ENCODE data around the gene SERPINB6.

SERPINB6 gene

DNA sequence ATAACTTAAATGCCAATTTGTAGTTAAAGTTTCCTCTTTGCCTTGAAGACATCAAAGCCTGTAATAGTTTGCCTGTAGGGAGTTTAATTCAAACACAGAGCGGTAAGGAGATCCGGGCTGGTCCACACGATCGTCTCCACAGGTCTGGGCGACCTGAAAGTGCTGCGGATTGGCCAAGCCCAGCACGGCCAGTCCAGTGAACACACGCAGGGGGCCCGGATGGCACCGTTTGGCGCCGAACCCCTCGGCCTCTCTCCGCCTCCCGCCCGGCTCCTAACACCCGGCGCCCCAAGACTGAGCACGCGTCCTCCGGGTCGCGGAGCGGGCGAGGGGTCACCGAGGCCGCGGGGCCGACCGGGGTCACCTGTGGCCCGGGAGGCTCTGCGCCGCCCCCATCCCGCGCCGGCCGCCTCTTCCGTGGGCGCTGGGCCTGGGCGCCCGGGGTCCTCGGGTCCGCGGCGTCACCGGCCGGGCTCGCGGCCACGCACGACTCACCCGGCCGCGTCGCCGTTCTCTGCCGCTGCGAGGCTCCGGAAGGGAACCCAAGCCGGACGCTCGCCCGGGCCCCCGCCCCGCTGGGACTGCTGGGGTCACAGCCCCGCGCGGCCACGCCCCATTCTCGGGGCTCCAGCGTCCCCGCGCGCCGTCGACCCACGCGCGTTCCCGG, 481 bp downstream of the SERPINB6 start:
- H3K4me3 ChIP-seq (ENCODE audit: low read depth, low read length), result peak overlapping the region; percentile 51
- TF ChIP-seq, protein P1, sequence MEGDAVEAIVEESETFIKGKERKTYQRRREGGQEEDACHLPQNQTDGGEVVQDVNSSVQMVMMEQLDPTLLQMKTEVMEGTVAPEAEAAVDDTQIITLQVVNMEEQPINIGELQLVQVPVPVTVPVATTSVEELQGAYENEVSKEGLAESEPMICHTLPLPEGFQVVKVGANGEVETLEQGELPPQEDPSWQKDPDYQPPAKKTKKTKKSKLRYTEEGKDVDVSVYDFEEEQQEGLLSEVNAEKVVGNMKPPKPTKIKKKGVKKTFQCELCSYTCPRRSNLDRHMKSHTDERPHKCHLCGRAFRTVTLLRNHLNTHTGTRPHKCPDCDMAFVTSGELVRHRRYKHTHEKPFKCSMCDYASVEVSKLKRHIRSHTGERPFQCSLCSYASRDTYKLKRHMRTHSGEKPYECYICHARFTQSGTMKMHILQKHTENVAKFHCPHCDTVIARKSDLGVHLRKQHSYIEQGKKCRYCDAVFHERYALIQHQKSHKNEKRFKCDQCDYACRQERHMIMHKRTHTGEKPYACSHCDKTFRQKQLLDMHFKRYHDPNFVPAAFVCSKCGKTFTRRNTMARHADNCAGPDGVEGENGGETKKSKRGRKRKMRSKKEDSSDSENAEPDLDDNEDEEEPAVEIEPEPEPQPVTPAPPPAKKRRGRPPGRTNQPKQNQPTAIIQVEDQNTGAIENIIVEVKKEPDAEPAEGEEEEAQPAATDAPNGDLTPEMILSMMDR (IDR thresholded peaks at IDR 0.05; ENCODE audit: low read depth, low read length, missing control alignments), result no peak
- no peak for DNase-seq (ENCODE audit: low read depth)
- in situ Hi-C loops (cut with HindIII; ENCODE audit: low sequenced_read_pairs), result no loop called here

DNA sequence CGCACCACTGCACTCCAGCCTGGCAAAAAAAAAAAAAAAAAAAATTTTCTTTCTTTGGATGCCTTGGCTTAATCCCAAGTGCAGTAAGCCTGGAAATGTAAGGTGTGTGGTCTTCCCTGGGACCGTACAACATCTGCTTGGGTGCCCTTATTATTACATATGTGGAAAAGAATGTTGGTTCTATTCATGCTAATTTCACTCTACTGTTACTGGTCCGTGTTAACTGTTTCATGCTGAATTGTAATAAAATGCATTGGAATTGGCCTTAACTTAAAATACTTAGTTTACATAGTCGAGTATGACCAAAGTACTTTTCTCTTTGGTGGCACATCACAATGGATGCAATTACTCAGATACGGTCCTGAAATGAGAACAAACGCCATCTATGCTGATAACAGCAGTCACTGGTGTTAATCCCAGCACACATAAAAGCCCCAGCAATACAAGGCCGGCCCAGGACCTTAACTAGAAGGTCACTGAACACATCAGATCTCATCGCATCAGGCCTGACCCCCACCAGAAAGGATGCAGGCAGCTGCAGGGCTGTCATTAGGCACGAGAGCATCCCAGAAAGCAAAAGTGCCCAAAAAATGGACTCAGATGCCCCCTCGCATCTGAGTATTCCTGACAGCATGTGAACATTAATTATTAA, 1.2 kb downstream of the SERPINB6 start:
- in situ Hi-C loops (cut with HindIII; ENCODE audit: low sequenced_read_pairs), result no loop called here
- TF ChIP-seq, protein P1 (IDR thresholded peaks at IDR 0.05; ENCODE audit: low read depth, low read length, missing control alignments), result no peak
- H3K4me3 ChIP-seq (ENCODE audit: low read depth, low read length), result peak overlapping the region; percentile 51
- DNase-seq (ENCODE audit: low read depth), result no peak

DNA sequence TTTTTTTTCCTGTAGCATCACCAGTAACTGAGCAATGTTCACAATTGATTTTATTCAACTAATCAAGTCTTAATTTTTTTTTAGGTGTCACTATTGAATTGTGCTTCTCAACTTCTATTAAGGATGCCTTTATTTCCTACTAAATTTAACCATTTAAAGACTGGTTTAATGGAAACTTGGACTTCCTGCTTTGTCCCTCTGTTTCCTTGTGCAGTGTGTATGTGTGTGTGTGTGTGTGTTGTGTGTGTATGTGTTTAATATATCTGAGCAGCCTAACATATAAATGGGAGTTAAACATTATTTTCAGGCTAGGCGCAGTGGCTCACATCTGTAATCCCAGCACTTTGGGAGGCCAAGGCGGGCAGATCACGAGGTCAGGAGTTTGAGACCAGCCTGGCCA, 1.8 kb downstream of the SERPINB6 start:
- no peak overlapping the region for H3K4me3 ChIP-seq (ENCODE audit: low read depth, low read length)
- TF ChIP-seq, protein P1 (IDR thresholded peaks at IDR 0.05; ENCODE audit: low read depth, low read length, missing control alignments), result no peak
- no peak for DNase-seq (ENCODE audit: low read depth)
- in situ Hi-C loops (cut with HindIII; ENCODE audit: low sequenced_read_pairs), result no loop called here

DNA sequence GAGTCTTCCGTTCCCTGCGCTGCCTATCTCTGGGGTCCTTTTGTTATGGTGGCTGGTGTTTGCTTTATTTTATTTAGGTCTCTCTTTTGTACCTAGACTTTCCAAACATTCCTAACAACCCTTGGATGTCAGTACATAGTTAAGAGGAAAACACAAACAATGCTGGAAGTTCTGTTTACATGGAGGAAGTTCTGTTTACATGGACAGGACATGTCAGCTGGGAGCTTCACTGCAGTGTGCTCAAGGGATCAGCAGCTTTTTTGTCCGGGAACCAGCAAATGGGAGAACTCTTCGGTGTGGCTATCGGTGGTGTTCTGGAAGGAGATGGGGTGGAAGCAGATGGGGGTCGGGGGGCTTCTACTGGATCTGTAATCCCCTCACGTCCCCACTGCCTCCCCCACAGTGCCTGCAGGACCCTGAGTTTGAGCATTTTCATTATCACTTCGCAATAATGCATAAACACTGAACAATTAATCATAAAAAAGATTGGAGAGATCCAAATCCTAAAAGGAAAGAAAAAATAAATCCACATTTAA, 2.7 kb downstream of the SERPINB6 start:
- TF ChIP-seq, protein P1 (IDR thresholded peaks at IDR 0.05; ENCODE audit: low read depth, low read length, missing control alignments), result no peak
- H3K4me3 ChIP-seq (ENCODE audit: low read depth, low read length), result no peak overlapping the region
- in situ Hi-C loops (cut with HindIII; ENCODE audit: low sequenced_read_pairs), result no loop called here
- DNase-seq (ENCODE audit: low read depth), result no peak

DNA sequence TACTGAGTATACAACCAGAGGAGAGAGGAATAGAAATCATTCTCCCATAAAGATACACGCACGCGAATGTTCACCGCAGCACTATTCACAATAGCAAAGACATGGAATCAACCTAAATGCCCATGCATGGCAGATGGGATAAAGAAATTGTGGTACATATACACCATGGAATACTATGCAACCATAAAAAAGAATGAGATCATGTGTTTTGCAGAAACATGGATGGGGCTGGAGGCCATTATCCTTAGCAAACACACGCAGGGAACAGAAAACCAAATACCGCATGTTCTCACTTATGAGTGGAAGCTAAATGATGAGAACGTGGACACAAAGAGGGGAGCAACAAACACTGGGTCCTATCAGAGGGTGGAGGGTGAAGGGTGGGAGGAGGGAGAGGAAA, 3.4 kb downstream of the SERPINB6 start:
- TF ChIP-seq, protein P1 (IDR thresholded peaks at IDR 0.05; ENCODE audit: low read depth, low read length, missing control alignments), result no peak
- in situ Hi-C loops (cut with HindIII; ENCODE audit: low sequenced_read_pairs), result no loop called here

DNA sequence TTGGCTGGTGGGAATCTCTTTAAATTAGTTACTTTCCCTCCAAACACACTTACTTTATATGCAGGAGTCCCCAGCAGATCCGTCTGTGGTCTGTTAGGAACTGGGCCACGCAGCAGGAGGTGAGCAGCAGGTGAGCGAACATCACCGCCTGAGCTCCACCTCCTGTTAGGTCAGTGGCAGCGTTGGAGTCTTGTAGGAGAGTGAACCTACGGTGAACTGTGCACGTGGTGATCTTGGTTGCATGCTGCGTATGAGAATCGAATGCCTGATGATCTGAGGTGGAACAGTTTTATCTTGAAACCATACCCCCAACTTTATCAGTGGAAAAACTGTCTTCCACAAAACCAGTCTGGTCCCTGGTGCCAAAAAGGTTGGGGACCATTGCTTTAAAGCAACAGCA, 5.0 kb downstream of the SERPINB6 start:
- no peak for DNase-seq (ENCODE audit: low read depth)
- no peak overlapping the region for H3K4me3 ChIP-seq (ENCODE audit: low read depth, low read length)
- in situ Hi-C loops (cut with HindIII; ENCODE audit: low sequenced_read_pairs), result no loop called here
- TF ChIP-seq, protein P1 (IDR thresholded peaks at IDR 0.05; ENCODE audit: low read depth, low read length, missing control alignments), result no peak

More for the DNA sequence above, 3.4 kb downstream of the SERPINB6 start:
- H3K4me3 ChIP-seq (ENCODE audit: low read depth, low read length), result no peak overlapping the region
- DNase-seq (ENCODE audit: low read depth), result no peak
